Measurements from ENCODE around the gene ZNF200.
"Not testable (repeated sequence)": the region's sequence is repeated elsewhere in the genome, so short reads cannot be mapped to it uniquely, and the experiment has no call there.

ZNF200 gene, protein sequence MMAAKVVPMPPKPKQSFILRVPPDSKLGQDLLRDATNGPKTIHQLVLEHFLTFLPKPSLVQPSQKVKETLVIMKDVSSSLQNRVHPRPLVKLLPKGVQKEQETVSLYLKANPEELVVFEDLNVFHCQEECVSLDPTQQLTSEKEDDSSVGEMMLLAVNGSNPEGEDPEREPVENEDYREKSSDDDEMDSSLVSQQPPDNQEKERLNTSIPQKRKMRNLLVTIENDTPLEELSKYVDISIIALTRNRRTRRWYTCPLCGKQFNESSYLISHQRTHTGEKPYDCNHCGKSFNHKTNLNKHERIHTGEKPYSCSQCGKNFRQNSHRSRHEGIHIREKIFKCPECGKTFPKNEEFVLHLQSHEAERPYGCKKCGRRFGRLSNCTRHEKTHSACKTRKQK

DNA sequence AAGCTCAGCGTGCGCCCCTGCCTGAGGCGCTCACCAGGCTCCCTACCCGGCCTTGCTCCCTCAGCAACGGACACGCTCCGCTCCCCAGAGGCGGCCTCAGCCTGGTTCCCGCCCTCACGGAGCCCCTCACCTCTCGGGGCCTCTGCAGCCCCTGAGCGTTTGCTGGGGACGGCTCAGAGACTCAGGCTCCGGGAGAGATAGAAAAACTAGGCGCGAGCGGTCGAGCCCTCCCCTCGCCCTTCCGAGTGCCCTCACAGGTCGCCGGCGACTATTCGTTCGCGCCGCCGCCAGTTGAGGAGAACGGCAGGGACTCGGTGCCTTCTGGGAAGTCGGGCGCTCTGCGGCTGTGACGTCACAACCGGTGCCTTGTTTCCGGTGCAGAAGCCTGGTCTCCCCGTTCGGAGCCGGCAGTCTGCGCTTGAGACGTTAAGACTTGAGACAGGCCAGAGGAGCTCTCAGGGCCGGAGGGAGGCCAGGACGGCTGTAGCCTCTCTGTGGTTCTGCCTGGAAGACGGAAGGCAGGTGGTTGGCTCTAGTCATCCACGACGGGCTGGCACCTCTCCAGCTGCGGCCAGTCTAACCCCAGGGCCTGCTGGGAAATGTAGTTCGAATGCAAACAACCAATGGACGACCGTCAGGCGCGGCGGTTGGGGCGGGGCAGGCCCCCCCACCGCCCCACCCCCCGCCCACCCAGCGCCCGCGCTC, at the start of gene ZNF200:
TSS of gene ZNF200 (minus strand) at position 302 of the 705 bp plus-strand sequence. CDS start 1,403 bp downstream, outside the sequence.
- in situ Hi-C loops (cut with MboI; ENCODE audit: low sequenced_read_pairs) = no loop called here

DNA sequence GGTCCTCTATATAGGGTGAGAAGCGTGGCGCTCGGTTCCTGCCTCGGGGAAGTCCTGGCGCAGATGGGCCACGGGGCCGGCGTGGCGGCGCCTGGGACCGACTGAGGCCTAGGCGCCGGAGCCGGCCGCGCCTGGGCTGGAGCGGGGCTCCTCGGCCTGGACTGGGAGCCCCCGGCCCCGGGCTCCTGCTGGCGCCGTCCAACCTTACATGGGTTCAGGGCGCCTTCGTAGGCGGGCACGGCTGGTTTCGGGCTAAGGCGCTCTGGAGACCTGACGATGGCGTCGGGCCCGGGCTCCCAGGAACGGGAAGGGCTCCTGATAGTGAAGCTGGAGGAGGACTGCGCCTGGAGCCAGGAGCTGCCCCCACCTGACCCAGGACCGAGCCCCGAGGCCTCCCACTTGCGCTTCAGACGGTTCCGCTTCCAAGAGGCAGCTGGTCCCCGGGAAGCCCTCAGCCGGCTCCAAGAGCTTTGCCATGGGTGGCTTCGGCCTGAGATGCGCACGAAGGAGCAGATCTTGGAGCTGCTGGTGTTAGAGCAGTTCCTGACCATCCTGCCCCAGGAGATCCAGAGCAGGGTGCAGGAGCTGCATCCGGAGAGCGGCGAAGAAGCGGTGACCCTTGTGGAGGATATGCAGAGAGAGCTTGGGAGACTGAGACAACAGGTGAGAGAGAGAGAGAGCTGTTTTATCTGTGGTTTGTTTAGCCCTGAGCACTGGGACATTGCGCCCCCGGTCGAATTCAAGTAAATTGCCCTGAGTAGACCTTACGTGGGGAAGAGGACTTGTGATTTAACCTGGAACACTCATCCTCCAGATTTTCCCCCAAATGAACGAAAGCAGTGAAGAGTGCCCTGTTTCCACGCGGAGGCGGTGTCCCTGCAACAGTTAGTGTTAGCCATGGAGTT, 48.8 kb upstream of the ZNF200 start:
- in situ Hi-C loops (cut with MboI; ENCODE audit: low sequenced_read_pairs) = no loop called here

DNA sequence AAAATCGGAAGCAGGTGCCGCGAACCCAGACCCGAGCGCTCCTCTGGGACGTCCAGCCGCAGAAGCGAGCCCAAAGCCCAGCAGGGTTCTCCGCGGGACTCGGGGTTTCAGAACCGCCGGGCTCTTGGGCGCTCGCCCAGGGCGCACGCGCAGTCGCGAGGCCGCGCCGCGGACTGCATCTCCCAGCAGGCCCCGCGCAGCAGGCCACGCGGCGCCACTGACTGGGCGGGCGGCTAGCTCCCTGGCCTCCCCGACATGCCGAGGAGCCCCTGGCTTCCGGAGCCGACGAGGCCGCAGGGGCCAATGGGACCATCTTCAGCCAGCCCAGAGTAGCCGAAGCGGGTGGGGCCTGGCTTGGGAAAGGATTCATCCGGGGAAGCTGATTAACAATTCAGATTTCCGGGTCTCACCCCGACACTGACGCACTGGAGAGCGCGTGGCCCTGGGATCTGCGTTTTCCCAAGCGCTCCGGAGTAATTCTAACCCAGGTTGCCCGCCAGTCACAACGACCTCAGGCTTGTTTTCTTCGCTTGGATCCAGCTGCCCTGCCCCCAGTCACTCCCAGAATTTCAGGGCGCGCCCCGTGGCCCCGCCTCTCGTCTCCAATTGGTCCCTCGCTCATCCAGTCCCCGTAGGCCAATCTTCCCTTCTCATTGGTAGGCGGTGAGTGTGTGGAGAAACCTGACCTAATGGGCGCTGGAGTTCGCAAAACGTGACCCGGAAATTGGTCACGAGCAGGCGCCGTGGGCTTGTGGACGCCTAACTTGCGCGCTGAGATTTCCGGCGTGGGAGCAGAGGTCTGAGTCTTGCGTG, 48.0 kb upstream of the ZNF200 start, which contains the start of gene ZNF263:
TSS of gene ZNF263 (plus strand) at position 762 of the 813 bp plus-strand sequence. CDS start 328 bp downstream, outside the sequence.
- in situ Hi-C loops (cut with MboI; ENCODE audit: low sequenced_read_pairs) = no loop called here

DNA sequence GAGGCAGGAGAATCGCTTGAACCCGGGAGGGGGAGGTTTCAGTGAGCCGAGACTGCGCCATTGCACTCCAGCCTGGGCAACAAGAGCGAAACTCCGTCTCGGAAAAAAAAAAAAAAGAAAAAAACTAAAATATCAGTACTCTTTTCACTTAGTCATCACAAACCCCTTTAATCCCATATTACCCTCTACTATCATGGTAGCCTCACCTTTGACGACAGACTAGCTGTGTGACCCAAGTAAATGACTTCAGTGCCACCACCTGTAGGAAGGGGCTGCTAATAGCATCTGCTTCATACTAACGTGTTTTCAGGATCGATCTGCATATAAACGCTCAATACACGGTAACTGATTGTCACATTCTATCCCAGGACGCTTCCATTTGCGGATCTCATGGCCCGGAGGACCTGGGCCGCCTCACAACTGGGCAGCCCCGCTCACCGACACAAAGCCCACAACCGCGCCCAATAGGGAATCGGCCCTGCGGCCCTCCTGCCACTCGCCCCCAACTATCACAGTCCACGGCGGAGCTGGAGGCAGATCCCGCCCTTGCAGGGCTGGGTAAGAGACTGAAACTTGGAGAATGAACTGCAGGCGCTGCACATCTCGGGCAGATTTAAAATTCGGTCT, 47.3 kb upstream of the ZNF200 start:
- in situ Hi-C loops (cut with MboI; ENCODE audit: low sequenced_read_pairs) = no loop called here

DNA sequence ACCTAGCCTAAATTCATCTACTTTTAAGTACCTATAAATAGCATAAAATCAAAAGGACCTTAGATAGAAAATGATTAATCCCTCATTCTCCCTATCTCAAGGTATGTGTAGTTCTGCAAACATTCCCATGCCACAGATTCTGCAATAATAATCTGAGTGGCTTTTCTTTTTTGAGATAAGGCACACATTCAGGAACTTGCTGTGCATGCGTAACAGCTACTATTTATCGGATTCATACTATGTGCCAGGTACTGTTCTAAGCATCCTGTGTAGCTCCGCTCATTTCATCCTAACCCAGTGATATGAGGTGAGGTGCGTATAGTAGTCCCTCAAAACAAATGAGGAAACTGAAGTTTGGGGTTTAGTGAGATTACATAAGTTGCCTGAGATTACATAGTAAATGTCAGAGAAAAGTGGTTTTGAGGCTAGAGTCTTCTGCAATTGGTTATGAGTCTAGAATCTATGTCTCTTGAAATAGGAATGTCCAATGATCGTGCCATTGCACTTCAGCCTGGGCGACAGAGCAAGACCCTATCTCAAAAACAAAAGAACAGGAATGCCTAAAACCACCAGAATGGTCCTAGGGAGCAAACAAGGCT, 46.4 kb upstream of the ZNF200 start:
- in situ Hi-C loops (cut with MboI; ENCODE audit: low sequenced_read_pairs) = no loop called here

DNA sequence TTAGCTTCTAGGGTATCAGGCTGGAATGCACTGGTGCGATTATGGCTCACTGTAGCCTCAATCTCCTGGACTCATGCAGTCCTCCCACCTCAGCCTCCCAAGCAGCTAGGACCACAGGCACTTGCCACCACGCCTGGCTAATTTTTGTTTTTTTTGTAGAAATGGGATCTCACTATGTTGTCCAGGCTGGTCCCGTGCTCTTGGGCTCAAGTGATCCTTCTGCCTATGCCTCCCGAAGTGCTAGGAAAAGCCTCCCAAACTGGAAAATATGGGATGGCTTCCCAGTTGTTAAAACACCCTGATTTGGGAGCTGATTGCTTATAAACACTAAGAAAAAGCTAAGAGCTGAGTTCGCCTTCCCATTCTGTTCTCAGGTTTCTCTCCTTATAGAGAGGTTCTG, 41.7 kb upstream of the ZNF200 start:
- in situ Hi-C loops (cut with MboI; ENCODE audit: low sequenced_read_pairs) = no loop called here

DNA sequence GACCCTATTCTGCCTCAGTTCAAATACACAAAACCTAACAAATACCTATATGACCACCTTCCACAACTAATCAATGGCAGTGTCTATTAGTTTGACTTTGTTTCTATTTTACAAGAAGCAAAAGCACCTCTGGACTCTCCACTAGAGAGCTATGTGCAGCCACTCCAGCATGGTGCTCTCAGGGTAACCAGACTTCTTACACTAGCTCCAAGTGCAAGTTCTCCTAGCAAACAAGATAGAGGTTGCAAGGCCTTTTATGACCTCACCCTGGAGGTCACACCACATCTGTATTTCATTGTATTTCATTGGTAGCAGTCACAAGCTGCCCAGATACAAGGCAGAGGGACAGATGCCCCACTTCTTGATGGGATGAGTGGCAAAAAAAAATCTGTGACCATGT, 40.0 kb upstream of the ZNF200 start:
- in situ Hi-C loops (cut with MboI; ENCODE audit: low sequenced_read_pairs) = no loop called here

DNA sequence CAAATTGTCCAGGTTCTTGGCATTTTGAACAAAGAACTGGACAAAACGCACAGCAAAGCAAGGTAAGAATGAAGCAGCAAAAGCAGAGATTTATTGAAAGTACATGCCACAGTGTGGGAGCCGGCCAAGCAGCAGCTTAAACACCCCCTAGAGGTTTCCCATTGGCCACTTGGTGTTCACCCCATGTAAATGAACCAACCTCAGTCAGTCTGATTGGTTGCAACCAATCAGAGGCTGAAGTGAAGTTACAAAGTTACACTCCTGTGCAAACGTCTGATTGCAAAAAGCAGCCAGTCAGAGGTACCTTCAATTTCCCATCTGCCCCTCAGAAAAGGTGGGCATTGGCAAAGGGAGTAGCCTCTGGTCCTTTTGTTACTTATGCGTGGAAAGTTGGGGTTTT, 39.5 kb upstream of the ZNF200 start:
- in situ Hi-C loops (cut with MboI; ENCODE audit: low sequenced_read_pairs) = no loop called here

DNA sequence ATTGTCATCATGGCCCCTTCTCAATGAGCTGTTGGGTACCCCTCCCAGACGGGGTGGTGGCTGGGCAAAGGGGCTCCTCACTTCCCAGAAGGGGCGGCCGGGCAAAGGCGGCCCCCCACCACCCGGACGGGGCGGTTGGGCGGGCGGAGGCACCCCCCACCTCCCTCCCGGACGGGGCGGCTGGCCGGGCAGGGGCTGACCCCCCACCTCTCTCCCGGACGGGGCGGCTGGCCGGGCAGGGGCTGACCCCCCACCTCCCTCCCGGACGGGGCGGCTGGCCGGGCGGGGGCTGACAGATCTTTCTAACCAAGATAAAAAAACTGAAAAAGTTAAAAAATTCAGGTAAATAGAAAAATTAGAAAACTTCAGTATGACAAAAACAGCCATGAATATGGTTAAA, 36.3 kb upstream of the ZNF200 start:
- in situ Hi-C loops (cut with MboI; ENCODE audit: low sequenced_read_pairs) = not testable (repeated sequence)

DNA sequence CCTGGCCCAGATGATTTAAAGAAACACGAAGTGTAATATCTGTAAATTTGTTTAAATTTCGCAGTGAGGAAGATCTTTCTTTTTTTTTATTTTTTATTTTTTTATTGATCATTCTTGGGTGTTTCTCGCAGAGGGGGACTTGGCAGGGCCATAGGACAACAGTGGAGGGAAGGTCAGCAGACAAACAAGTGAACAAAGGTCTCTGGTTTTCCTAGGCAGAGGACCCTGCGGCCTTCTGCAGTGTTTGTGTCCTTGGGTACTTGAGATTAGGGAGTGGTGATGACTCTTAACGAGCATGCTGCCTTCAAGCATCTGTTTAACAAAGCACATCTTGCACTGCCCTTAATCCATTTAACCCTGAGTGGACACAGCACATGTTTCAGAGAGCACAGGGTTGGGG, 35.8 kb upstream of the ZNF200 start:
- in situ Hi-C loops (cut with MboI; ENCODE audit: low sequenced_read_pairs) = not testable (repeated sequence)

DNA sequence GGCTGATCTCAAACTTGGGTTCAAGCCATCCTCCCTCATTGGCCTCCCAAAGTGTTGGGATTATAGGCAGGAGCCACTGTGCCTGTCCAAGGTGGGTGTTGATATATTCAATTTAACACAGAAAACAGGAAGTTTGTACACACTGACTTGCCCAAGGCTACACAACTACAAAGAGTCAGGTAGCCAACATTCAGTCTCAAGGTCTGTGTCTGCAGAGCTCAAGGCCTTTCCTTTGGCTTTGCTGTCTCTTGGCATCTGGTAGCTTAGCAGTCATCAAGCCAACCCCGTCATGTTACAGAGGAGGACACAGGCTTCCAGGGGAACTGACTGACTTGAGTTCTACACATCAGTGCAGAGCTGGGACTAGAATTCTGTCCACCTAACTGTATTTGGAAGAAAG, 33.3 kb upstream of the ZNF200 start:
- in situ Hi-C loops (cut with MboI; ENCODE audit: low sequenced_read_pairs) = no loop called here

DNA sequence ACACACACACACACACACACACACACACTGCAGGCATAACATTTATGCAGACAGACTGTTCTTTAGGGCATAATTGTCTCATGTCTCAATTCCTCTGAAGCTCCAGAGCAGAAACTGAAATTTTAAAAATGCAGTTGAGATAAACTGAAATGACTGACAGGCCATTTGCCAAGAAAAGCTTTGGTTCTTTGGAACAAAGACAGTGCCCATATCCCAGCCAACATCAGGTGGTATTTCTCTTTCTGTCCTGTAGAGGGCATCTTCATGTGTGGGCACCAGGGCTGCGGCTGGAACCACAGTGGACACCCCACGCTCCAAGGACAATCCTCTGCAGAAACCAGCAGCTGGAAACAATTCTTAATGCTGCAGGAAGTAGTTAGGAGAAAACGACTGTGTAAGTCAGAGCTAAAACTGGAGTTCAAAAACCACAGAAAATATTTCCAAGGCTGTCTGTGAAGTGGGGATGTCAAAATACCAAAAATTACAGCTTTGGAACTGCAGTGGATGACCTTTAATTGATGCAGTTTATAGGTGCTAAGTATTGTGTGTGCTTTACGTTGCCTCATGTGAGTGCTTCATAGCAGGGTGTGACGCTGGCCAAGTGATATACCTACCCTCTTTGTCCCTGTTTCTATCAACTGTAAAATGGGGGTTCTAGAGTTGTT, 32.0 kb upstream of the ZNF200 start:
- in situ Hi-C loops (cut with MboI; ENCODE audit: low sequenced_read_pairs) = no loop called here

DNA sequence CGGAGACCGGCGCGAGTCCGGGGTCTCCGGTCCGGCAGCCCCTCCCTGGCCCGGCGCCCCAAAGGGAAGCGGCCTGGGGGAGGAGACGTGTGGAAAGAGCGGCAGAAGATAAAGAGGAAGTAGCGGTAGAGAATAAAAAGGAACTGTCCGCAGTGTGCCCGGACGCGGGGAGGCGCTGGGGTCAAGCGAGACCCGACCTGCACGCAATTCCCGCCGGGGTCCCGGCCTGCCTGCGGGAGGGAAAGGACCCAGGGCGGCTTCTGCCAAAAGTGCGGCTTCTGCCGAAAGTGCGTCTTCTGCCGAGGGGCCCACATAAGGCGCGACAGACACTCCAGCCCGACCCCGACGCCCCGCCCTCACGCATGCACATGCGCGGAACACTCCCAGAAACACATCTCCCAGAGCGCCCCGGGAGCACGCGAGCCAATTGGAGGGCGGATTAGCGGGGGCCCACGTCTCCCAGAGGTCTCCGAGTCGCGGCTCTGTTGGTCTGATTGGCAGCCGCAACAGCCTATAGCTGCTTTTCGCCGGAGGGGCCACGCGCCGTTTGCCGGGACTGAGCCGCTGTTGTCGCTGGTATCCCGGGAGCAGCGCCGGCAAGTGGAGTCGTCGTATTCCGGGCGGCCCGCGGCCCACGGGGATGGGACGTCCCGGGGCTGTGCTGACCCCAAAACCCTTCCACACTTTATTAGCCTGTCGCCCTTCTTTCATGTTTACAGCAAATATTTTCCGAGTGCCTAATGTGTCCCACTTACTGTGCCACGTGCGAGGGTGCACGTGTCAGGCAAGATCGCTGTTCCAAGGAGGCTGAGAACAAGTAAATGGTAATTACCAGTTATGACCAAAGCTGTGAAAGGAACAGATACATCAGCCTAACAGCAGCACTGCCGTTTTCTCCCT, 29.4 kb upstream of the ZNF200 start:
- in situ Hi-C loops (cut with MboI; ENCODE audit: low sequenced_read_pairs) = no loop called here

DNA sequence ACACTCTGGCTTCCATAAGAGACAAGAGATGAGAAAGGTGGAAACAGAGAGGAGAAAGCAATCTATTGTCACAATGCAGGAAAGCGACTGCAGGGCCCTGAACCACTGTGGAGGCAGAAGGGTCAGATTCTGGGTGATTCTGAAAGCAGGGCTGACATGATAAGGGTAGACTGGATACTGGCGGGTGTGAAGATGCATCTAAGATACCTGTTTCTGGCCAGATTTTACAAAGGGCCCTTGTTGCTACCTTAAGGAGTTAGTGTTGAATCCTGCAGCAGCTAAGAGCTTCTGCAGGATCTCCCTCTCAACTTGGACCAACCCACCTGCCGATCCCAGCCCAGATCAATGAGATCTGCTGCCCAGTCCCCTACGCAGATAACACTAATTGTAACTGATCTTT, 27.6 kb upstream of the ZNF200 start:
- in situ Hi-C loops (cut with MboI; ENCODE audit: low sequenced_read_pairs) = no loop called here

DNA sequence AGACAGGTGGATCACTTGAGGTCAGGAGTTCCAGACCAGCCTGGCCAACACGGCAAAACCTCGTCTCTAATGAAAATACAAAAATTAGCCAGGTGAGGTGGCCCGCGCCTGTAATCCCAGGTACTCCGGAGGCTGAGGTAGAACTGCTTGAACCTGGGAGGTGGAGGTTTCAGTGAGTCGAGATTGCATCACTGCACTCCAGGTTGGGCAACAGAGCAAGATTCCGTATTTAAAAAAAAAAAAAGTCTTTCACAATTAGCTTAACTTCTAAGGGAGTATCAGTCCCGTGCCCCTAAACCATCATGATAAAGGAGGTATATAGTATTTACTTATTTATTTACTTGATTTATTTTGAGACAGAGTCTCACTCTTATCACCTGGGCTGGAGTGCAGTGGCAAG, 24.9 kb upstream of the ZNF200 start:
- in situ Hi-C loops (cut with MboI; ENCODE audit: low sequenced_read_pairs) = no loop called here

DNA sequence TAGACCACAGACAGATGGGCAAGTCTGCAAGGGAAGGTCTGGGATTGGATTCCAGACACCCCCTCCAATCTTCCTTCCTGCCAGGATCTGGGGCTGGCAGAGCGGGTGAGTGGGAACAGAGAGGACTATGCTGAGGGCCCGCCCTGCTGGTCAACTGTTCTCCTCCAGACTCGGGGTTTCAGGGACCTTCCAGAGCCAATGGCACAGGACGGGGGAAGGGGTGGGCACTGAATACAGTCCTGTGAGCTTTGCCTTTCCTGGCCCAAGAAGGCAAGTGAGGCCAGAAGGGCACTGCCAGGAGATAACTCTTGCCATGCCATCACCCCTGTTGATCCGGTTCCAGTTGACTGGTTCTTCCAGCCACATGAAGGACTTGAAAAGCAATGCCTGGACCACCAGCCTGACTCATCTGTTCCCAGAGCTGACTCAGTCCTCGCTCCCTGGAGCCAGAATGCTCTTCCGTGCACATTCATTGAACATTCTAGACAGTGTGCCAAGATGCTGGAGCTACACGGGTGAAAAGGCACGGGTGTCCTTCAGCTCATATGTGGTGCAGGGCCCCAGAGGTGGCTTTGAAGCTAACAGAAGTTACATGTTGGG, 22.0 kb upstream of the ZNF200 start:
- in situ Hi-C loops (cut with MboI; ENCODE audit: low sequenced_read_pairs) = no loop called here

DNA sequence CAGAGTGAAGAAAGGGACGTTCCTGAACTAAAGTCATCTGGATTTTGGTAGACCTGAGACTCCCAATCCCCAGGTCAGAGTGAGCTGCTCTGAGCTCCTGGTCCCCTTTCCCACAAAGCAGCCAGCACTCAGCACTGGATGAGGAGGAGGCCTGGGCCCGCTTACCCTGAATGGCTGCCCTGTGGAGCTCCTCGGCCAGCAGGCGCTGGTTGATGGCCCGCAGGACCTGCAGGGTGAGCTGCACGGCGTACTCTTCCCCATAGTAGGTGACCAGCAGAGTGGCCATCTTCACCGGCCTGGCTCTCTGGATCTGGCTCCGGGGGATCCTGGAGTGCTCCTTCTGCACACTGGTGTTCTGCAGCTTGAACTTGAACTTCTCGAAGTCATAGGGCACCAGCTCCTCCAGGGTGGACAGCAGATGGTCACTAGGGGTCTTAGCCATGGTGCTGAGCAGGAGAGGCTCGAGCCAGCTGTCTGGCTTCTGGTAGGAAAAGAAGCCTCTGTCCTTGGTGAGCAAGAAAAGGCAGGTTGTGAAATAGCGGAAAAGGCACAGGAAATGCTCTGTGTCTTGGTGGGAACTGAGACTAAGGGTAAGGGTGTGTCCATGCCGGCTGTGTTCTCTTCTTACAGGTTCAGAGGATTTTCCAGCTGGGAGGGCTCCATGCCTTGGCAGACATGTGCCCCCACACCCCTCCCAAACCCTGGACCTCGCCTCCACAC, 21.3 kb upstream of the ZNF200 start, which contains the start of gene MEFV:
TSS of gene MEFV (minus strand) at position 488 of the 720 bp plus-strand sequence. CDS start at position 442, 46 bp downstream.
- in situ Hi-C loops (cut with MboI; ENCODE audit: low sequenced_read_pairs) = no loop called here

Measured in hTERT RPE-1 (cell line).